K562 (cell line): Measurements from ENCODE around the gene SOWAHA. TPM values are rescaled to one million over a fixed set of nuclear protein-coding genes. Genes with fewer than 3 reads are reported as not detected.
A peak's percentile ranks its signal among the peaks of the same experiment; 100 is the strongest.

Source experiments
- ATAC-seq: fragments of 200-7000 bp; cut with Tn5 transposase; 3 replicates; pipeline ENCODE4 v1.9.1; 2020; ENCODE audit warnings: moderate library complexity
- BruUV-seq: library from RNA; stranded (reverse); fragments of 400-500 nt; replicated peaks from 2 replicates; lab custom pipeline; 2021; lab: Mats Ljungman, UMichigan
- CTCF ChIA-PET: fragments of 300-600 bp; formaldehyde crosslinking; extraction: SDS; loops from one replicate; lab custom pipeline; 2021; ENCODE audit warnings: low intra/inter-chr PET ratio; lab: Yijun Ruan, JAX
- POLR2A ChIA-PET: fragments of 300-600, 350-650 bp; sonication (Branson Sonifier 250); formaldehyde crosslinking; extraction: SDS; loops from one replicate; lab custom pipeline; 2021; ENCODE audit warnings: antibody characterized with exemption, inconsistent platforms; lab: Yijun Ruan, JAX
- DNase-seq, 4 experiments: peaks; one replicate each; pipeline versions ENCODE4 v3.0.0 to v3.0.0-alpha.2; 2011 to 2018; ENCODE audit warnings: low spot score in 3 of 4, mixed read lengths in 3 of 4; ENCODE audit errors: extremely low read depth in 1 of 4
- FAIRE-seq: peaks from 2 replicates; lab custom pipeline; 2011; peaks lifted over from hg19 to GRCh38; lab: Jason Lieb, UNC
- H2AFZ ChIP-seq: 2 replicates; pipeline ENCODE4 v1.6.0; 2011; ENCODE audit warnings: low read depth, low read length, control low read depth, inconsistent platforms
- H3K27ac ChIP-seq: fragments of 200-600 bp; 3 replicates; pipeline ENCODE4 v1.8.0; 2011; ENCODE audit warnings: low read depth, mild to moderate bottlenecking, control low read depth, inconsistent platforms, low read length, moderate library complexity, mixed read lengths; ENCODE audit errors: extremely low read depth
- H3K27me3 ChIP-seq, 2 experiments: fragments of 300-600 bp in 1 of 2; 2 replicates in 1 of 2; 3 replicates in 1 of 2; pipeline versions ENCODE4 v1.6.0 to v1.8.0; 2011; ENCODE audit warnings: inconsistent platforms in 2 of 2, low read length in 2 of 2, mild to moderate bottlenecking in 1 of 2, mixed read lengths in 1 of 2, moderate library complexity in 1 of 2; ENCODE audit not compliant: control insufficient read depth in 2 of 2, insufficient read depth in 2 of 2
- H3K36me3 ChIP-seq: fragments of 300-600 bp; 3 replicates; pipeline ENCODE4 v1.8.0; 2011; ENCODE audit warnings: mild to moderate bottlenecking, low read length, inconsistent platforms; ENCODE audit not compliant: control insufficient read depth, insufficient read depth
- H3K4me1 ChIP-seq, 2 experiments: fragments of 200-600 bp in 1 of 2; replicated peaks in 1 of 2; 2 replicates in 1 of 2; 3 replicates in 1 of 2; pipeline versions ENCODE4 v1.5.1 to v1.8.0; 2011; ENCODE audit warnings: inconsistent platforms in 2 of 2, low read length in 2 of 2, mild to moderate bottlenecking in 1 of 2, mixed read lengths in 1 of 2, moderate library complexity in 1 of 2; ENCODE audit not compliant: control insufficient read depth in 2 of 2, insufficient read depth in 2 of 2
- H3K4me2 ChIP-seq: 2 replicates; pipeline ENCODE4 v1.6.1; 2011; ENCODE audit warnings: low read length, control low read depth, inconsistent platforms, mixed read lengths; ENCODE audit not compliant: insufficient read depth
- H3K4me3 ChIP-seq: fragments of 200-600 bp; sonication (generic), shearing (Covaris generic); 2 replicates; pipeline ENCODE4 v1.5.1; 2016; ENCODE audit warnings: control low read depth, inconsistent platforms
- H3K79me2 ChIP-seq: fragments of 200-600 bp; 3 replicates; pipeline ENCODE4 v1.8.0; 2011; ENCODE audit warnings: low read length, inconsistent platforms; ENCODE audit not compliant: control insufficient read depth, insufficient read depth
- H3K9ac ChIP-seq, 2 experiments: 2 replicates each; pipeline versions ENCODE4 v1.6.0 to v1.6.1; 2011; ENCODE audit warnings: low read depth in 2 of 2, low read length in 2 of 2, control low read depth in 1 of 2, inconsistent platforms in 1 of 2, mild to moderate bottlenecking in 1 of 2, mixed read lengths in 1 of 2; ENCODE audit not compliant: insufficient read depth in 1 of 2
- H3K9me1 ChIP-seq: one replicate; pipeline ENCODE4 v1.6.0; 2011; ENCODE audit warnings: inconsistent platforms, mild to moderate bottlenecking, low read length, moderate library complexity; ENCODE audit not compliant: control insufficient read depth, insufficient read depth
- H3K9me3 ChIP-seq: replicated peaks from 2 replicates; pipeline ENCODE4 v1.5.1; 2011; ENCODE audit warnings: low read depth, low read length, inconsistent platforms; ENCODE audit not compliant: control insufficient read depth, insufficient read depth
- H4K20me1 ChIP-seq: replicated peaks from 2 replicates; pipeline ENCODE4 v1.6.1; 2011; ENCODE audit warnings: low read length, inconsistent platforms, mixed read lengths; ENCODE audit not compliant: control insufficient read depth, insufficient read depth
- AFF1 ChIP-seq, 2 experiments: fragments of 450-650 bp; IDR thresholded peaks; 2 replicates each; pipeline ENCODE4 v1.6.1; 2018; ENCODE audit warnings: mild to moderate bottlenecking in 2 of 2, low read depth in 1 of 2; ENCODE audit not compliant: partially characterized antibody in 2 of 2
- CBFA2T2 ChIP-seq: fragments of 450-650 bp; conservative IDR thresholded peaks from 2 replicates; pipeline ENCODE4 v1.6.1; 2017; ENCODE audit warnings: mild to moderate bottlenecking
- CHD4 ChIP-seq: fragments of 200-600 bp; sonication (generic); IDR thresholded peaks from 3 replicates; pipeline ENCODE4 v1.6.1; 2012; ENCODE audit warnings: low read depth, mild to moderate bottlenecking, mixed read lengths, low read length, inconsistent platforms; ENCODE audit not compliant: insufficient read depth, insufficient replicate concordance, poor library complexity, severe bottlenecking
- ESRRA ChIP-seq: fragments of 450-650 bp; IDR thresholded peaks from 2 replicates; pipeline ENCODE4 v1.6.1; 2014; ENCODE audit warnings: low read depth, mild to moderate bottlenecking, moderate library complexity, borderline replicate concordance
- IRF2 ChIP-seq: sonication (generic); formaldehyde crosslinking; IDR thresholded peaks from 2 replicates; pipeline ENCODE4 v1.8.1; 2022; ENCODE audit warnings: mild to moderate bottlenecking, missing genetic modification reagents
- JUNB ChIP-seq: fragments of 450-650 bp; formaldehyde crosslinking; conservative IDR thresholded peaks from 2 replicates; pipeline ENCODE4 v1.4.0; 2020; ENCODE audit warnings: mild to moderate bottlenecking
- KLF13 ChIP-seq: fragments of 450-650 bp; IDR thresholded peaks from 2 replicates; pipeline ENCODE4 v1.6.1; 2016; ENCODE audit warnings: missing genetic modification characterization, low read depth, mild to moderate bottlenecking, missing compliant biosample characterization, moderate library complexity, borderline replicate concordance
- MCM2 ChIP-seq: fragments of 450-650 bp; IDR thresholded peaks from 2 replicates; pipeline ENCODE4 v1.6.1; 2017; ENCODE audit warnings: low read depth, mild to moderate bottlenecking
- ZNF311 ChIP-seq: fragments of 250-450 bp; sonication (Bioruptor Pico); IDR thresholded peaks from 2 replicates; pipeline ENCODE4 v1.4.0; 2020; ENCODE audit warnings: mild to moderate bottlenecking, moderate library complexity
- ZNF395 ChIP-seq: fragments of 200-800 bp; sonication (Bioruptor generic); IDR thresholded peaks from 2 replicates; pipeline ENCODE4 v1.6.1; 2017; ENCODE audit warnings: missing genetic modification characterization, missing compliant biosample characterization
- ZNF398 ChIP-seq: fragments of 250-450 bp; sonication (Bioruptor Pico); IDR thresholded peaks from 2 replicates; pipeline ENCODE4 v1.8.0; 2021; ENCODE audit warnings: moderate library complexity, mild to moderate bottlenecking, inconsistent platforms
- WGBS: fragments of 100-300 bp; shearing (Covaris generic); methylation state at CpG from one replicate; pipeline ENCODE4 v1.1.6; 2016; ENCODE audit warnings: low coverage, mixed read lengths; ENCODE audit not compliant: insufficient coverage; ENCODE audit errors: missing lambda C conversion rate; 5-methylcytosine and 5-hydroxymethylcytosine counted together
- in situ Hi-C: fragments of 300-500 bp; cut with MboI; formaldehyde crosslinking; loops from 4 replicates; pipeline ENCODE4 v1.15.0; 2018; ENCODE audit warnings: inconsistent platforms, mixed read lengths
- intact Hi-C: fragments of 100-400 bp; cut with micrococcal nuclease; formaldehyde crosslinking; loops from 2 replicates; pipeline ENCODE4 v1.14.2; 2022
- polyA plus RNA-seq, 8 experiments: library from polyadenylated mRNA; depleted of rRNA in 4 of 8; stranded (reverse) in 5 of 8; unstranded in 3 of 8; fragments of >200 nt; fragmentation: Nextera tagmentation in 2 of 8; fragmentation: Illumina TruSeq in 1 of 8; extraction: Ambion mirVana in 2 of 8; extraction: Trizol in 1 of 8; gene quantifications; 2 replicates each; pipeline versions ENCODE4 v1.2.1 to v1.2.3, GENCODE V29; 2011 to 2014; ENCODE audit warnings: inconsistent platforms in 1 of 8, missing spikeins in 1 of 8
- total RNA-seq, 7 experiments: library from RNA; depleted of rRNA in 6 of 7; stranded (reverse); fragments of >200 nt in 6 of 7; fragmentation: Illumina TruSeq in 2 of 7; extraction: Trizol in 2 of 7; gene quantifications; 2 replicates each; pipeline versions ENCODE4 v1.2.1 to v1.2.3, GENCODE V29; 2011 to 2021; ENCODE audit warnings: low replicate concordance in 1 of 7

SOWAHA gene
- total and polyA plus RNA-seq, 9 of the 15 experiments (the other 6 are each of a cell fraction or from before 2014, with no cell fraction given) = not detected

- 83% methylated on average over 6 of the region's 6 CpGs for WGBS
- intact Hi-C loops = no loop called here
- in situ Hi-C loops = loop anchor here (5.0 kb wide), 1 partner anchor 69 kb away; no protein-coding TSS in a partner anchor
- Histone ChIP-seq H2AFZ (no peak overlapping the region), H3K79me2 (peaks cover 23% of the 10 kb centered on the region), H3K9me3 (no peaks in the 10 kb centered on the region), H3K9me1 (no peaks in the 10 kb centered on the region), H3K4me1 (peaks cover 18 to 40% of the 10 kb centered on the region in 2 experiments; a peak in 4 of 5 replicates), H3K27ac (no peak overlapping the region), H3K4me2 (no peak overlapping the region), H3K27me3 (no peaks in the 10 kb centered on the region), H3K9ac (peak overlapping the region in 1 of 2 experiments; percentile 56; a peak in 1 of 4 replicates), H3K36me3 (peaks cover 51% of the 10 kb centered on the region; the same call in 2 of the 3 replicates), H4K20me1 (no peaks in the 10 kb centered on the region), H3K4me3 (no peak overlapping the region)
- POLR2A ChIA-PET = interaction anchor here (0.6 to 1.2 kb wide), 4 partner anchors 9 to 137 kb away, joined by 3 to 4 read pairs (median 3); partner anchors contain the start of gene AFF4
- ATAC-seq (no peak), DNase-seq (no peak), FAIRE-seq (no peak)
- no TSS peak for BruUV-seq
- CTCF ChIA-PET = no interaction called here
- TF ChIP-seq AFF1 (IDR thresholded peaks at IDR 0.05; ENCODE audit: low read depth in 1 of 2, partially characterized antibody in 2 of 2) (no peak), JUNB (CRISPR knock-in tag) (no peak), IRF2 (no peak), ZNF311 (CRISPR knock-in tag) (no peak), MCM2 (no peak), ESRRA (no peak), ZNF398 (CRISPR knock-in tag) (no peak), KLF13 (tag) (no peak), CHD4 (no peak), ZNF395 (CRISPR knock-in tag) (no peak), CBFA2T2 (no peak)
Observed at GRCh38 chr5:132826424-132827082, 13.5 kb downstream of the SOWAHA start.
